SU-DHL-6 (cell line): ENCODE results near the gene NKX6-2.
"Not testable (repeated sequence)": the region's sequence is repeated elsewhere in the genome, so short reads cannot be mapped to it uniquely, and the experiment has no call there.

Experiments
- H2AFZ ChIP-seq: fragments of 200-600 bp; sonication (generic); 2 replicates; pipeline ENCODE4 v1.6.1; 2014; ENCODE audit warnings: low read depth, mild to moderate bottlenecking, moderate library complexity, mixed read lengths, antibody characterized with exemption, low read length; ENCODE audit not compliant: severe bottlenecking
- H3F3A ChIP-seq: fragments of 200-600 bp; shearing (Covaris generic); 2 replicates; pipeline ENCODE4 v1.6.0; 2016; ENCODE audit warnings: antibody characterized with exemption, mild to moderate bottlenecking; ENCODE audit not compliant: insufficient read depth
- H3K27ac ChIP-seq: fragments of 200-600 bp; sonication (generic); 2 replicates; pipeline ENCODE4 v1.5.1; 2016; ENCODE audit warnings: low read depth, mild to moderate bottlenecking, low read length, moderate library complexity, mixed read lengths
- H3K27me3 ChIP-seq: fragments of 200-600 bp; sonication (generic), shearing (Covaris generic); 2 replicates; pipeline ENCODE4 v1.6.0; 2014; ENCODE audit warnings: mild to moderate bottlenecking, low read length
- H3K36me3 ChIP-seq: fragments of 200-600 bp; sonication (generic); 2 replicates; pipeline ENCODE4 v1.6.1; 2014; ENCODE audit warnings: mild to moderate bottlenecking, low read length, mixed read lengths
- H3K4me2 ChIP-seq: fragments of 300-600, 200-600 bp; shearing (Covaris generic), sonication (generic); 2 replicates; pipeline ENCODE4 v1.6.0; 2014; ENCODE audit warnings: low read length, low read depth, mild to moderate bottlenecking; ENCODE audit not compliant: poor library complexity, severe bottlenecking
- H3K4me3 ChIP-seq: fragments of 200-600 bp; sonication (generic); 2 replicates; pipeline ENCODE4 v1.5.1; 2014; ENCODE audit warnings: antibody characterized with exemption, low read length, mild to moderate bottlenecking, mixed read lengths; ENCODE audit not compliant: insufficient read depth, poor library complexity, severe bottlenecking
- H3K79me2 ChIP-seq: fragments of 200-600 bp; sonication (generic); 2 replicates; pipeline ENCODE4 v1.6.1; 2014; ENCODE audit warnings: mild to moderate bottlenecking, low read length, moderate library complexity; ENCODE audit not compliant: insufficient read depth
- H3K9ac ChIP-seq: fragments of 200-600 bp; sonication (generic); 2 replicates; pipeline ENCODE4 v1.7.0; 2014; ENCODE audit warnings: mild to moderate bottlenecking, low read length
- H3K9me2 ChIP-seq: fragments of 200-600 bp; sonication (generic); replicated peaks from 2 replicates; pipeline ENCODE4 v1.6.1; 2014; ENCODE audit warnings: low read length; ENCODE audit not compliant: insufficient read depth
- H3K9me3 ChIP-seq: fragments of 200-600 bp; sonication (generic); 2 replicates; pipeline ENCODE4 v1.6.1; 2014; ENCODE audit warnings: low read length, mixed read lengths; ENCODE audit not compliant: insufficient read depth
- H4K20me1 ChIP-seq: fragments of 200-600 bp; sonication (generic); 2 replicates; pipeline ENCODE4 v1.6.1; 2014; ENCODE audit warnings: low read depth, mild to moderate bottlenecking, antibody characterized with exemption, low read length, moderate library complexity, mixed read lengths
- EZH2phosphoT487 ChIP-seq: fragments of 200-600 bp; sonication (generic), shearing (Covaris generic); conservative IDR thresholded peaks from 2 replicates; pipeline ENCODE4 v1.6.1; 2018; ENCODE audit warnings: mild to moderate bottlenecking, antibody characterized with exemption, low read length, moderate library complexity, mixed read lengths
- TF ChIP-seq, protein P1 (sequence below): fragments of 200-600 bp; sonication (generic); IDR thresholded peaks from one replicate; pipeline ENCODE4 v1.5.1; 2017; ENCODE audit warnings: antibody characterized with exemption, mild to moderate bottlenecking, low read length, moderate library complexity; ENCODE audit not compliant: insufficient read depth, poor library complexity, severe bottlenecking

Gene NKX6-2

DNA sequence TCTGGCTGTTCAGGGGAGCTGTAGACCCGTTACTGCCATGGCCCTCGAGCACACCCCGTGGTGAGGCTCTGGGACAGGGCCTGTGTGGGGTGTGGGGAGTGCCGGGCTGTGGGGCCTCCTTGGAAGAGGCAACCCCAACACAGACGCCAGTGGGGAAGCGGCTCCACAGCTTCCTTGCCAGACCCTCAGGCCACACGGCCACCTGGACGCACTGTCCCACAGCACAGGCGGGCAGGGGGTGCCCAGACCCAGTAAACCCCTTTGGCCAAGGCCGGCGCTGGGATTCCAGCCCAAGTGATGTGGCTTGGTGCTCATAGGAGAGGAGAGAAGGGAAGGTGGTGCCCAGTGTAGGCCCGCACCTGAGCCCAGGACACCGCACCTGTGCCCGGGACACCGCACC, 12.9 kb upstream of the NKX6-2 start:
- TF ChIP-seq EZH2phosphoT487: no peak
- TF ChIP-seq, protein P1, sequence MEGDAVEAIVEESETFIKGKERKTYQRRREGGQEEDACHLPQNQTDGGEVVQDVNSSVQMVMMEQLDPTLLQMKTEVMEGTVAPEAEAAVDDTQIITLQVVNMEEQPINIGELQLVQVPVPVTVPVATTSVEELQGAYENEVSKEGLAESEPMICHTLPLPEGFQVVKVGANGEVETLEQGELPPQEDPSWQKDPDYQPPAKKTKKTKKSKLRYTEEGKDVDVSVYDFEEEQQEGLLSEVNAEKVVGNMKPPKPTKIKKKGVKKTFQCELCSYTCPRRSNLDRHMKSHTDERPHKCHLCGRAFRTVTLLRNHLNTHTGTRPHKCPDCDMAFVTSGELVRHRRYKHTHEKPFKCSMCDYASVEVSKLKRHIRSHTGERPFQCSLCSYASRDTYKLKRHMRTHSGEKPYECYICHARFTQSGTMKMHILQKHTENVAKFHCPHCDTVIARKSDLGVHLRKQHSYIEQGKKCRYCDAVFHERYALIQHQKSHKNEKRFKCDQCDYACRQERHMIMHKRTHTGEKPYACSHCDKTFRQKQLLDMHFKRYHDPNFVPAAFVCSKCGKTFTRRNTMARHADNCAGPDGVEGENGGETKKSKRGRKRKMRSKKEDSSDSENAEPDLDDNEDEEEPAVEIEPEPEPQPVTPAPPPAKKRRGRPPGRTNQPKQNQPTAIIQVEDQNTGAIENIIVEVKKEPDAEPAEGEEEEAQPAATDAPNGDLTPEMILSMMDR: no peak
- H3K9me3 ChIP-seq: no peaks in the 10 kb centered on the region
- H3K27me3 ChIP-seq: no peaks in the 10 kb centered on the region

DNA sequence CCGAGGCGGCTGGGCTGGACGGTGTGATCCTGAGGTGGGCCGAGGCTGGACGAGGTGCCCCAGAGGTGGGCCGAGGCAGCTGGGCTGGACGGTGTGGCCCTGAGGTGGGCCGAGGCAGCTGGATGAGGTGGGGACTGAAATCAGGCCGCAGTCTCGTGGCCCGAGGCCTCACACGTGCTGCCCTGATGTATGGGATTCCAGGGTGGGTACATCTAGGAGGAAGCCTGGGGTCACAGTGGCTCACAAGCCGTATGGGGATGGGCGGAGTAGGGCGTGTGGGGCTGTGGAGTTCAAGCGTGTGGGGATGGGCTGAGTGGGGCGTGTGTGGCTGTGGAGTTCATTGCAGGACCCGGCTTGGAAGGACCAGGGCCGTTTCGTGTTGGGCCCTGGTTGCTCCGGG, 12.5 kb upstream of the NKX6-2 start:
- Histone ChIP-seq H3K4me2 (no peak overlapping the region), H3K4me3 (no peak overlapping the region), H3K9me2 (no peaks in the 10 kb centered on the region), H3K79me2 (no peaks in the 10 kb centered on the region), H3K27me3 (no peaks in the 10 kb centered on the region), H3K27ac (no peak overlapping the region), H3K9ac (no peak overlapping the region), H3K9me3 (no peaks in the 10 kb centered on the region), H3F3A (no peaks in the 10 kb centered on the region), H3K36me3 (no peaks in the 10 kb centered on the region), H4K20me1 (no peaks in the 10 kb centered on the region), H2AFZ (no peak overlapping the region)
- TF ChIP-seq, protein P1: no peak
- TF ChIP-seq EZH2phosphoT487: no peak

More for the DNA sequence above, 12.9 kb upstream of the NKX6-2 start:
- no peaks in the 10 kb centered on the region for H3K36me3 ChIP-seq
- H3K79me2 ChIP-seq: no peaks in the 10 kb centered on the region
- no peak overlapping the region for H3K9ac ChIP-seq
- no peak overlapping the region for H3K4me2 ChIP-seq
- H2AFZ ChIP-seq: no peak overlapping the region
- H4K20me1 ChIP-seq: no peaks in the 10 kb centered on the region
- no peaks in the 10 kb centered on the region for H3K9me2 ChIP-seq
- no peaks in the 10 kb centered on the region for H3F3A ChIP-seq
- no peak overlapping the region for H3K4me3 ChIP-seq
- no peak overlapping the region for H3K27ac ChIP-seq

DNA sequence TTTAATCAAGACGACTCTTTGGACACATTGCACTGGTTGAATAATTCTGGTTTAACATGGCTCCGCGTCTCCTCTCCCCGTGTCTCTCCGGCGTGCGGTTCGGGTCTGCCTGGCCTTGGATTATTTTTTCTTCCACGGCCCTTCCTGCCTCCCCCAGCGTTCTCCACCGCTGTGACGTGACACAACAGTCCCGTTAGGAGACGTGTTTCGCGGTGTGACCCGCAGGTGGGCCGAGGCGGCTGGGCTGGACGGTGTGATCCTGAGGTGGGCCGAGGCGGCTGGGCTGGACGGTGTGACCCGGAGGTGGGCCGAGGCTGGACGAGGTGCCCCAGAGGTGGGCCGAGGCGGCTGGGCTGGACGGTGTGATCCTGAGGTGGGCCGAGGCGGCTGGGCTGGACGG, 12.0 kb upstream of the NKX6-2 start:
- not testable (repeated sequence) for H3K9me2 ChIP-seq, H3K4me3 ChIP-seq, H3K9ac ChIP-seq, H3K4me2 ChIP-seq, H3K27ac ChIP-seq, H3K36me3 ChIP-seq, H2AFZ ChIP-seq, H3K79me2 ChIP-seq, H4K20me1 ChIP-seq, H3F3A ChIP-seq, H3K9me3 ChIP-seq, H3K27me3 ChIP-seq

DNA sequence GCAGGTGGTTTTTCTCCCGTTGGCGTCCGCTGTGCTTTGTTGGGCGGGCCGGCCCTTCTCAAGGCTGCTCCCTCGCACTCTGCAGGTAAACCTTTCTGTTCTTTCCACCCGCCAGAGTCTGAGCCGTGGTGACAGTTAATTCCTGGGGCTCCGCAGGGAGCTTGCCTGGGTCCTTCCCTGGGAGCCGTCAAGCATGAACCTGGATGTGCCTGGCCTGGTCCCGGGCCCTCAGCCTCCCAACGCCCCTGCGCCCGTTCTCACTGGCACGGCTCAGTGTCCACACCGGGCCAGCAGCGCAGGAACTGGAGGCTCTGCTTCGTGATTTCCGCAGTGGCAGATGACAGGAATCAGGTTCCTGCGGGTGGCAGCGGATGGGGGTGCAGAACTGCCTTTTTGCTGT, 10.9 kb upstream of the NKX6-2 start:
- Histone ChIP-seq H3K9me2 (no peaks in the 10 kb centered on the region), H3F3A (no peaks in the 10 kb centered on the region), H3K4me2 (no peak overlapping the region), H3K4me3 (no peak overlapping the region), H3K79me2 (no peaks in the 10 kb centered on the region), H3K36me3 (no peaks in the 10 kb centered on the region), H4K20me1 (no peaks in the 10 kb centered on the region), H2AFZ (no peak overlapping the region), H3K9me3 (no peaks in the 10 kb centered on the region), H3K27ac (no peak overlapping the region), H3K27me3 (no peaks in the 10 kb centered on the region), H3K9ac (no peak overlapping the region)
- TF ChIP-seq, protein P1: no peak
- TF ChIP-seq EZH2phosphoT487: no peak
